ENCODE results near the gene COL6A3.

GRCh38 chr2:237324837-237325236, 89.1 kb downstream of the COL6A3 start:
- TF ChIP-seq CTCF (conservative IDR thresholded peaks at IDR 0.05) (no peak), ZFX (IDR thresholded peaks at IDR 0.05) (no peak)
